Measurements from ENCODE around the gene KPNA1. TPM values are rescaled to one million over a fixed set of nuclear protein-coding genes. Genes with fewer than 3 reads are reported as not detected.

Gene KPNA1
- total RNA-seq, 1 experiment from 2014 or later, result 118 TPM

DNA sequence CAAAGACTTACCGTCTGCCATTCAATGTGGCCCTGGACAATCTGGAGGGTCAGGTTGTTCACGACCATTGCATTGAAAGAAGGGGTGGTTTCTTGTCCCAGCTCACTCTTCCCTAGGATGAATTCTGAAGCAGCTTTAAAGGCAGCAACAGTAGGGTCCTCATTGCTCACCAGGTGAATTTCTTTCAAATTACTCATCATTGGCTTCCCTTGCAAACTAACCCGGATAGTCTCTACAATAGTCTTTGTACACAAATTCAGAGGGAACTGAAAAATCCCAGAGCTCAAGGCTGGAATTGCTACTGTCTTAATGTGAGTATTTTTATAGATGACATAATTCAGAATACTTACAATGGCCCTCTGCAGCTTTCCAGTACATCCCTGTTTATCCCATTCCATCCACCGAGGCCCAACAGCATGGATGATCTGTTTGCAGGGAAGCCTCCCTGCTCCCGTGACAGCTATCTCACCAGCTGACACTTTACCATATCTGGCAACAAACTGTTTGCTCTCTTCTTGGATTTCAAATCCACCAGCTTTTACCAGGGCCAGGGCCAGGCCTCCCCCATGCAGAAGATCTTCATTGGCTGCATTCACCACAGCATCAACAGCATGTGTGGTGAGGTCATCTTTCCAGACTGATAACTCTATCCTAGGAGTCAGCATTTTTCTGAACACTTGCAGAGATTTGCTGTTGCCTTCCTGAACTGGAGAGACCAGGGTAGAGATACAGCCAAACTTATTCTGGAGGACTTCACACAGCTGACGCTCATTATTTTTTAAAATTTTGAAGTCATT is 40.7 kb upstream of the KPNA1 start:
- H3K9me3 ChIP-seq (ENCODE audit: control insufficient read depth, insufficient read depth, low read depth, low read length), result no peaks in the 10 kb centered on the region
- H3K27ac ChIP-seq (ENCODE audit: low read length), result no peak overlapping the region
- POLR2A ChIA-PET, result interaction anchor here (0.6 kb wide), 1 partner anchor 234 kb away, joined by 3 read pairs; no protein-coding TSS in a partner anchor
- TF ChIP-seq, protein P1, sequence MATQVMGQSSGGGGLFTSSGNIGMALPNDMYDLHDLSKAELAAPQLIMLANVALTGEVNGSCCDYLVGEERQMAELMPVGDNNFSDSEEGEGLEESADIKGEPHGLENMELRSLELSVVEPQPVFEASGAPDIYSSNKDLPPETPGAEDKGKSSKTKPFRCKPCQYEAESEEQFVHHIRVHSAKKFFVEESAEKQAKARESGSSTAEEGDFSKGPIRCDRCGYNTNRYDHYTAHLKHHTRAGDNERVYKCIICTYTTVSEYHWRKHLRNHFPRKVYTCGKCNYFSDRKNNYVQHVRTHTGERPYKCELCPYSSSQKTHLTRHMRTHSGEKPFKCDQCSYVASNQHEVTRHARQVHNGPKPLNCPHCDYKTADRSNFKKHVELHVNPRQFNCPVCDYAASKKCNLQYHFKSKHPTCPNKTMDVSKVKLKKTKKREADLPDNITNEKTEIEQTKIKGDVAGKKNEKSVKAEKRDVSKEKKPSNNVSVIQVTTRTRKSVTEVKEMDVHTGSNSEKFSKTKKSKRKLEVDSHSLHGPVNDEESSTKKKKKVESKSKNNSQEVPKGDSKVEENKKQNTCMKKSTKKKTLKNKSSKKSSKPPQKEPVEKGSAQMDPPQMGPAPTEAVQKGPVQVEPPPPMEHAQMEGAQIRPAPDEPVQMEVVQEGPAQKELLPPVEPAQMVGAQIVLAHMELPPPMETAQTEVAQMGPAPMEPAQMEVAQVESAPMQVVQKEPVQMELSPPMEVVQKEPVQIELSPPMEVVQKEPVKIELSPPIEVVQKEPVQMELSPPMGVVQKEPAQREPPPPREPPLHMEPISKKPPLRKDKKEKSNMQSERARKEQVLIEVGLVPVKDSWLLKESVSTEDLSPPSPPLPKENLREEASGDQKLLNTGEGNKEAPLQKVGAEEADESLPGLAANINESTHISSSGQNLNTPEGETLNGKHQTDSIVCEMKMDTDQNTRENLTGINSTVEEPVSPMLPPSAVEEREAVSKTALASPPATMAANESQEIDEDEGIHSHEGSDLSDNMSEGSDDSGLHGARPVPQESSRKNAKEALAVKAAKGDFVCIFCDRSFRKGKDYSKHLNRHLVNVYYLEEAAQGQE (IDR thresholded peaks at IDR 0.05; ENCODE audit: insufficient read depth in 1 of 2, low read depth in 2 of 2, low read length in 1 of 2), result no peak
- TF ChIP-seq TCF7L2 (IDR thresholded peaks at IDR 0.05; ENCODE audit: low read depth, low read length), result no peak
- TF ChIP-seq SIN3A (IDR thresholded peaks at IDR 0.05; ENCODE audit: borderline replicate concordance, insufficient read depth, low read depth, low read length), result no peak
- no peak for TF ChIP-seq POLR2AphosphoS5 (IDR thresholded peaks at IDR 0.05; ENCODE audit: low read depth, low read length)
- TF ChIP-seq, protein P2, sequence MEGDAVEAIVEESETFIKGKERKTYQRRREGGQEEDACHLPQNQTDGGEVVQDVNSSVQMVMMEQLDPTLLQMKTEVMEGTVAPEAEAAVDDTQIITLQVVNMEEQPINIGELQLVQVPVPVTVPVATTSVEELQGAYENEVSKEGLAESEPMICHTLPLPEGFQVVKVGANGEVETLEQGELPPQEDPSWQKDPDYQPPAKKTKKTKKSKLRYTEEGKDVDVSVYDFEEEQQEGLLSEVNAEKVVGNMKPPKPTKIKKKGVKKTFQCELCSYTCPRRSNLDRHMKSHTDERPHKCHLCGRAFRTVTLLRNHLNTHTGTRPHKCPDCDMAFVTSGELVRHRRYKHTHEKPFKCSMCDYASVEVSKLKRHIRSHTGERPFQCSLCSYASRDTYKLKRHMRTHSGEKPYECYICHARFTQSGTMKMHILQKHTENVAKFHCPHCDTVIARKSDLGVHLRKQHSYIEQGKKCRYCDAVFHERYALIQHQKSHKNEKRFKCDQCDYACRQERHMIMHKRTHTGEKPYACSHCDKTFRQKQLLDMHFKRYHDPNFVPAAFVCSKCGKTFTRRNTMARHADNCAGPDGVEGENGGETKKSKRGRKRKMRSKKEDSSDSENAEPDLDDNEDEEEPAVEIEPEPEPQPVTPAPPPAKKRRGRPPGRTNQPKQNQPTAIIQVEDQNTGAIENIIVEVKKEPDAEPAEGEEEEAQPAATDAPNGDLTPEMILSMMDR (IDR thresholded peaks at IDR 0.05), result no peak
- no peak for ATAC-seq
- H3K4me1 ChIP-seq (ENCODE audit: control insufficient read depth, insufficient read depth, low read length), result no peaks in the 10 kb centered on the region
- CTCF ChIA-PET, result no interaction called here
- no peak overlapping the region for H3K4me3 ChIP-seq (ENCODE audit: low read depth in 2 of 2, low read length in 2 of 2)
- H3K27me3 ChIP-seq (ENCODE audit: control insufficient read depth, insufficient read depth, low read length), result no peaks in the 10 kb centered on the region
- intact Hi-C loops (cut with micrococcal nuclease; ENCODE audit: unreplicated experiment), result no loop called here
- no peak for DNase-seq (ENCODE audit: low read depth, low spot score)
- in situ Hi-C loops (cut with HindIII; ENCODE audit: low pct_unique_long_range_greater_than_20kb, low sequenced_read_pairs), result no loop called here
- H3K36me3 ChIP-seq (ENCODE audit: control insufficient read depth, insufficient read depth, low read length), result no peaks in the 10 kb centered on the region
- no TSS peak for BruUV-seq (replicated peaks)

DNA sequence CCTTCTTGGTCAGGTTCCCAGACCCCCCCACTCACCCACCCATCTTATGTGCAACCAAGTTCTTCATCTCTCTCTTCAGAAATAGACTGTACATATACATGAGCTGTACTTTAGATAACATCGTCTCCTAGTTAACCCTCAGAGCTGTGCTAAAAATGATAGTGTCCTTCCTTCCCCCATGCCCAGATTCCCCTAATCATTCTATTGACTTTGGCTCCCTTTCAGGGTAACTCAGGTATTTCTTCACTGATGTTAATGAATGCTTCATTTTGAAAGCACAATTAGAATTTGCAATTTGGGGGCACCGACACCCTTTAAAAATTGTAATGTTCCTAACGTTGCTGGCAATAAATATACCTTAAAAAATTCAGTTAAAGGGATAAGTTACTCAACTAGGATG is 38.4 kb upstream of the KPNA1 start:
- no peak overlapping the region for H3K27ac ChIP-seq (ENCODE audit: low read length)
- in situ Hi-C loops (cut with HindIII; ENCODE audit: low pct_unique_long_range_greater_than_20kb, low sequenced_read_pairs) (no loop called here), intact Hi-C loops (cut with micrococcal nuclease; ENCODE audit: unreplicated experiment) (no loop called here)
- CTCF ChIA-PET, result no interaction called here
- no peaks in the 10 kb centered on the region for H3K36me3 ChIP-seq (ENCODE audit: control insufficient read depth, insufficient read depth, low read length)
- ATAC-seq (no peak), DNase-seq (ENCODE audit: low read depth, low spot score) (no peak)
- TF ChIP-seq, protein P1 (IDR thresholded peaks at IDR 0.05; ENCODE audit: insufficient read depth in 1 of 2, low read depth in 2 of 2, low read length in 1 of 2), result no peak
- no TSS peak for BruUV-seq (replicated peaks)
- H3K27me3 ChIP-seq (ENCODE audit: control insufficient read depth, insufficient read depth, low read length), result no peaks in the 10 kb centered on the region
- POLR2A ChIA-PET, result no interaction called here
- H3K4me1 ChIP-seq (ENCODE audit: control insufficient read depth, insufficient read depth, low read length), result no peaks in the 10 kb centered on the region
- no peaks in the 10 kb centered on the region for H3K9me3 ChIP-seq (ENCODE audit: control insufficient read depth, insufficient read depth, low read depth, low read length)
- H3K4me3 ChIP-seq (ENCODE audit: low read depth in 2 of 2, low read length in 2 of 2), result no peak overlapping the region

Data from Panc1 (cell line).